Stimulated activated CD8-positive, alpha-beta memory T cell treated with anti-CD3 and anti-CD28 coated beads, Interleukin-12 subunit alpha, Interleukin-12 subunit beta, amount 100 ng/mL, for 24 hours (primary cell): ENCODE results near the gene METTL15.
"Not testable (repeated sequence)": the region's sequence is repeated elsewhere in the genome, so short reads cannot be mapped to it uniquely, and the experiment has no call there.

Source experiments
- DNase-seq: peaks from one replicate; pipeline ENCODE4 v3.0.0-alpha.2; 2020; ENCODE audit errors: extremely low read depth

The METTL15 gene

GRCh38 chr11:28296426-28296825 is 188.2 kb downstream of the METTL15 start:
- no peak for DNase-seq

- DNase-seq = no peak
Observed at GRCh38 chr11:28298209-28298608, 190.0 kb downstream of the METTL15 start.

- no peak for DNase-seq
Observed at GRCh38 chr11:28303477-28304191, 195.4 kb downstream of the METTL15 start.

- no peak for DNase-seq
Observed at GRCh38 chr11:28315440-28315839, 207.3 kb downstream of the METTL15 start.

GRCh38 chr11:28318871-28319270 is 210.7 kb downstream of the METTL15 start:
- DNase-seq = no peak

- DNase-seq = no peak
Observed at GRCh38 chr11:28323621-28324020, 215.4 kb downstream of the METTL15 start.

GRCh38 chr11:28332393-28332792 is 224.2 kb downstream of the METTL15 start:
- not testable (repeated sequence) for DNase-seq

GRCh38 chr11:28337701-28338100 is 229.5 kb downstream of the METTL15 start:
- no peak for DNase-seq

- DNase-seq = no peak
Observed at GRCh38 chr11:28338371-28338770, 230.2 kb downstream of the METTL15 start.

- no peak for DNase-seq
Observed at GRCh38 chr11:28339488-28339887, 231.3 kb downstream of the METTL15 start.

GRCh38 chr11:28342716-28343115 is 234.5 kb downstream of the METTL15 start:
- no peak for DNase-seq

GRCh38 chr11:28343304-28344233 is 235.4 kb downstream of the METTL15 start:
- no peak for DNase-seq

- DNase-seq = no peak
Observed at GRCh38 chr11:28346209-28346608, 238.0 kb downstream of the METTL15 start.

- DNase-seq = no peak
Observed at GRCh38 chr11:28346721-28347120, 238.5 kb downstream of the METTL15 start.

GRCh38 chr11:28347371-28347770 is 239.2 kb downstream of the METTL15 start:
- no peak for DNase-seq

GRCh38 chr11:28350216-28350615 is 242.0 kb downstream of the METTL15 start:
- no peak for DNase-seq

- no peak for DNase-seq
Observed at GRCh38 chr11:28353991-28354390, 245.8 kb downstream of the METTL15 start.

GRCh38 chr11:28366549-28367346 is 258.6 kb downstream of the METTL15 start:
- no peak for DNase-seq

GRCh38 chr11:28378095-28378494 is 269.9 kb downstream of the METTL15 start:
- DNase-seq = not testable (repeated sequence)
